Right hindlimb (tissue), 1 donor: Measurements from ENCODE around the gene THSD4.
A peak's percentile ranks its signal among the peaks of the same experiment; 100 is the strongest.
"Not testable (repeated sequence)": the region's sequence is repeated elsewhere in the genome, so short reads cannot be mapped to it uniquely, and the experiment has no call there.

Experiments used
- DNase-seq: peaks from one replicate; pipeline ENCODE4 v3.0.0-alpha.2; 2018

THSD4 gene

DNA sequence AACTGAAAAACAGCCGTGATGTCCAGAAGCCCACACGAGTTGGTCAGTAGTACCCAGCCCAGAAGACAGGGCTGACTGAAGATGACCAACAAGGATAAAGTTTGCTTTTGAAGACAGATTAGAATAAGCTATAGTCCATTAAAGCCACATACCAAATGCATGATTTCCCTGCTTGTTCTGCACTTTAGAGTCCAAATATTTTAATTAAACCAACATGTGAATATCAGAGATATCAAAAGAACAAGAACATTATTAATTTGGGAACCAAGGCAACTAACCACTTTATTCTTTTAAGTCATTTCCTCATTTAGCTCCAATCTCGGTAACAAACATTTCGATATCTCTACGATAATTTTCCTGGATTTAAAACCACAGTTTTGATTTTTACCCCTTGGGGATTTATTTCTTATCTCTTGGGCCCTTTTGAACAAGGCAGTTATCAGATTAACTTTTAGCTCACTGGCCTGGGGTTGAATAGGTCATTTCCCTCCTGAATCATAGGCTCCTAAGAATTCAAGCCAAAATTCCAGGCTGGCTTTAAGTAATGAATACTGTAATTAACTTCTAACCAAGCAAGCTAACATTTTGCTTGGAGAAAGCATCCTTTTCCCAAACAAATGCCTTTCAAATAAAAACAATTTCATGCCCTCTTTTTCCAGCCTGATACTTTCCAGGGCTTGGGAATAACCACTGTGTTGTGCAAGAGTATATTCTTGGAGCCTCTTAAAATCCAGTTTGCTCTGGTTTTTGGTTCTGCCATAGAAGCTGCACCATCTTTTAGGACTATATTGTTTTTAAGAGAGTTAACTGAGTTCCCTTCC, 592.2 kb downstream of the THSD4 start:
- no peak for DNase-seq

DNA sequence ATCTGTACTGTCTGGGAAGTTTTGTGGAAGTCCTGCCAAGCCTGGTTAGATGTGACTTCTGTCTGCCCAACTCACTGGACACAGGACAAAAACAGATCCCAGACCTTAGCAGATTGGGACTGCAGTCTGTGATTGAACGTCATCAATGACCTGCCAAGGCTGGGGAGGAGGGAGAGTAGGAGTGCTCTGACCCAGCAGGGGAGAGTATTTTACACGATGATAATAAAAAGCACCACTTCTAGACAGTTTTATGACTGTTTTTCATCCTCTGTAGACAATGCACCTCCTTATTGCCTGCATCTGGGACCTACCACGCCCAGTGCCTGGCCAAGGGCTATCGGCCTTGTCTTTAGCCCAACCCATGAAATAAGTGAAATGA, 592.8 kb downstream of the THSD4 start:
- DNase-seq, result no peak

DNA sequence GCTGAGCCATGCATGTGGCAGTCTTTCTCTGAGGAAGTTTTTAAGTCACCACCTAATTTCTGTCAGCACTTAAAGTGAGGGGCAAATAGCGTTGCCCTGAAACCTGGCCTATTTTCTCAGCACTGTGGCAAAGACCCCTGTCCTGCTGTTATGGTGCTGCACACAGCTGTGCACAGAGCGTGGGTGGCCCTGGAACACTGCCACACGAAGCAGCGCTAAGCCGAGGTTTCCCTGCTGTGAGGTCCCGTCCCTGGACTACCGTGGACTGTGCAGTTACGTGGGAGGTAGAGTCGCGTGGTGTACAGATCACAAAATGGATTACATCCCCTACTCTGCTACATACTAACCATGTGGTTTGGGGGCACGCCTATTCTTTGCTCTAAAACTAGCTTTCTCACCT, 593.5 kb downstream of the THSD4 start:
- peak; percentile 75 for DNase-seq

DNA sequence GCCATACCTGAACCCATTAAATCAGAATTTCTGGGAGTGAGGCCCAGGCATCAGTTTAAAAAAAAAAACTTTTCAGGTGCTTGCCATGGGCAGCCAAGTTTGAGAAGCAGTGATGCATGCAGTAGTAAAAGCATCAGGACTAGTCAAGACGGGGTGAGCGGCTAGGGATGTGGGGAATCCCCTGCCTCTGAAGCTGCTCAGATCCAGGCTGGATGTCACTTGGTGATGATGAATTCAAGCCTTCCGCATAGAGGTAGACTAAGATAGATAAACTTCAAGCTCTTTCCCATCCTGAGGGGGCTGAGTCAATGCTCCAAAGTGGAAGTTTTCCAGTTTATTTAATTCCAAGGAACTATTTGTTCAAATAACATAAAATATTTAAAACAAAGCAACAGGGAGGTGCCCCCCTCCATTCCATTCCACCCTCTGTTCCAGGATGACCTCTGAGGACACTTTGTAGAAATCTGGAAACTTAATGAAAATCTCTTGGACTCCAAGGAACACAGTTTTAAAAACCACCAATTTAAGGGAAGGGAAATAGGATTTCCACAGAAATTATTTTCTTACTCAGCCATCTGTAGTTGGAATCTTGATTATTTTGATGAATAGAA, 594.6 kb downstream of the THSD4 start:
- no peak for DNase-seq

DNA sequence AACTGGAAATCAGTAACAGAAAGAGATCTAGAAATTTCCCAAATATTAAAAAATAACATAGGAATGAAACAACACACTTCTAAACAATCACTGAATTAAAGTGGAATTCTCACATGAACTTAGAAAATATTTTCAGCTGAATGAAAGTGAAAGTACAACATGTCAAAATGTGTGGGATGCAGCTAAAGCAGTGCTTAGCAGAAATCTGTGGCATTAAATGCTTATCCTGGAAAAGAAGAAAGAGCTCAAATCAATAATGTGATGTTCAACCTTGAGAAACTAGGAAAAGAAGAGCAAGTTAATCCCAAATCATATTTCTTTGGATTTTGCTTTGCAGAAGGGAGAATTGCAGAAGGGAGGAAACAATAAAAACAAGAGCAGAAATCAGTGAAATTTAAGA, 596.9 kb downstream of the THSD4 start:
- no peak for DNase-seq

DNA sequence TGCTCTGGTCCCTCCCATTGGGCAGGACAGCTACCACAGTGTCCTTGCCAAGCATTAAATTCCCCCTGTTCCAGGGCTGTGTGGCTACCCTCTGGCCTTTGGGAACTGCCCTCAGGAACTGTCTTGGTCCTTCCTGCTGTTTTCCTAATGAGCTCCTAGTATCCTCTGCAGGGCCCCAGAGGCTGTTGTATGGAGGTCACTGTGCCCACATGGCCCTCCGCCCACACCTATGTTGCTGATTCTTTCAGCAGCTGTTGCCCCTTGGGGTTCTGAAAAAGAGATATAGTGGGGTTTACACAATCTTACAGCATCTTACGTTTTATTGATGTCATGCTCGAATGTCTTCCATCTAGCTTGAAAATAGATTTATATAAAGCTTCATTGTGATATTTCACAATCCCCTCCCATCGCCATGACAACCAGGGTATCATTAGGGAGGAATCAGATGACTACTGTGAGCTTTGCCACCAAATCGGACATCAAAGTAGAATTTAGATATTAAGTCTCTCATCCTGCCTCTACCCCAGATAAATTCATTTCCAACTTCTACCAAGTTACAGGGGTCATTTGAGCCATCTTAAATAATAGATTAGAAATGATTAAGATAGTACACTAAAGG, 598.0 kb downstream of the THSD4 start:
- no peak for DNase-seq

DNA sequence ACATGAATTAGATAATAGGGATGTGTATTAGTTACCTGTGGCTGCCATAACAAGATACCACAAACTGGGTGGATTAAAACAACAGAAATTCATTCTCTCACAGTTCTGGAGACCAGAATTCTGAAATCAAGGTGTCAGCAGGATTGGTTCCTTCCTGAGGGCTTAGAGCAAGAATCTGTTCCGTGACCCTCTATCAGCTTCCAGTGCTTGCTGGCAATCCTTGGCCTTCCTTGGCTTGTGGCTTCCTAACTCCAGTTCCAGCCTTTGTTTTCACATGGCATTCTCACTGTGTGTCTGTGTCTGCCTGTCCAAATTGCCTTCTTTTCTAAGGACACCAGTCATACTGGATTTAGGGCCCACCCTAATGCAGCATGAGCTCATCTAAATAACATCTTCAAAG, 600.6 kb downstream of the THSD4 start:
- no peak for DNase-seq

DNA sequence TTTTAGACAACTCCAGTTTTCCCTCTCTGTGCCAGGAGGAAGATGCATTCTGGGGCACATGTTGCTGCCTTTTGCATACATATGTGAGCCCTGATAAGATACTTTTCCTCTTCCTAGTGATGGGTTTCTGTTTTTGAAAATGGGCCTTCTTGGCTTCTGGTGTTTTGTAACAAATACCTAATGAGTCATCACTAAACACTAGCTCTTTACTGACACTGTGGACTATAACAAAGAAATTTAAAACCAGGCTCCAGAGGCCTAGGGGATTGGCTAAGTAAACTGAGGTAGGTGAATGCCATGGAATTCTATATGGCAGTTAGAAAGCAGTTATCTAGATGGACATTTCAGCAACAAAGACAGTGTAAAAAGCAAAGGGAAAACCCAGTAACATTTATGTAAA, 601.7 kb downstream of the THSD4 start:
- no peak for DNase-seq

DNA sequence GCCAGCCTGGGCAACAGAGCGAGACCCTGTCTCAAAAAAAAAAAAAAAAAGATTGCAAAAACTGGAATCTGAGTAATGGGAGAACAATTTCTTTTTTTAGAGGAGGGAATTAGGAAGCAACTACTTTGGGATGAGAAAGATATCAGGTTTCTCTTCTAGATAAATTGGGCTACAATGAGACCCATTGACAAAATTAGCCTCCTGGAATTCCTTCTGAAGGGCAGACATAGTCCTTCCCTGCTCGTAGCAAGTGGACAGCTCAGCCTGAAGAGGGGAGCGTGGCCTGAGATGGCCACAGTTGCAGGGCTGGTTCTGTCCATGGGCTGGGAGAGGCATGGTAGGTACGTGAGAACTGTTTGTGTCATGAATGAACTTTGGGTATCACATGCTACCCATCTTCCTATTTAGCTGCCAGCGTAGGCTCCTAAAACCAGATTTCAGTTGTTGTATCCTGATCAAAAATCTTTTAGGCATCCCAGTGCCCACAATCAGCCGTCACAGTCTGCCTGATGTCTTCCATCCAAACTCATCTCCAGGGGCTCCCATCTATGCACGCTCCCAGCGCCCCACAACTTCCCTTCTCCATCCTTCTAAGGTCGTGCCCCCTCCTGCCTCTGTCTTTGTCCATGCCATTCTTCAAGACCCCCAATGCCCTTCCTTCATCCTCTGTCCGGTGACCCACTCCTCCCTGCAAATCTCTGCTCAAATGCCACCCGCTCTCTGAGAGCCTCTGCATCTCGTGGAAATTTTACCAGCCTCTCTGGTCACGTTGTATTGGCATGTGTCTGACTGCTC, 603.0 kb downstream of the THSD4 start:
- DNase-seq, result no peak

DNA sequence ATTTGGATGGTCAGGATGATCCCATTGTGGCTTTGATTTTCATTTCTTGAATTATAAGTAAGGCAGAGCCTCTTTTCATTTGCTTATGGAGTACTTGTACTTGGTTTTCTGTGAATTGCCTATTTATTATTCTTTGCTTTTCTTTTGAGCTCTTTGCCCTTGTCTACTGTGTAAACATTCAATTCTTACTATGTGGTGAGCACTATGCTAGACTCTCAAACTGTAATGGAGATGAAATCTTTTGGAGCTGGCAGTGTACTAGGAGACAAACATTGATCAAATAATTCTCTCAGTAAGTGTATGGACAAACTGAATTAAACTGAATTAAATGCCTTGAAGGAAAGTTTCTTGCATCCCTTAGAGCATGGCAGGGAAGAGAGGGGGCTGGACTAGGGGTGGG, 608.1 kb downstream of the THSD4 start:
- DNase-seq, result no peak

DNA sequence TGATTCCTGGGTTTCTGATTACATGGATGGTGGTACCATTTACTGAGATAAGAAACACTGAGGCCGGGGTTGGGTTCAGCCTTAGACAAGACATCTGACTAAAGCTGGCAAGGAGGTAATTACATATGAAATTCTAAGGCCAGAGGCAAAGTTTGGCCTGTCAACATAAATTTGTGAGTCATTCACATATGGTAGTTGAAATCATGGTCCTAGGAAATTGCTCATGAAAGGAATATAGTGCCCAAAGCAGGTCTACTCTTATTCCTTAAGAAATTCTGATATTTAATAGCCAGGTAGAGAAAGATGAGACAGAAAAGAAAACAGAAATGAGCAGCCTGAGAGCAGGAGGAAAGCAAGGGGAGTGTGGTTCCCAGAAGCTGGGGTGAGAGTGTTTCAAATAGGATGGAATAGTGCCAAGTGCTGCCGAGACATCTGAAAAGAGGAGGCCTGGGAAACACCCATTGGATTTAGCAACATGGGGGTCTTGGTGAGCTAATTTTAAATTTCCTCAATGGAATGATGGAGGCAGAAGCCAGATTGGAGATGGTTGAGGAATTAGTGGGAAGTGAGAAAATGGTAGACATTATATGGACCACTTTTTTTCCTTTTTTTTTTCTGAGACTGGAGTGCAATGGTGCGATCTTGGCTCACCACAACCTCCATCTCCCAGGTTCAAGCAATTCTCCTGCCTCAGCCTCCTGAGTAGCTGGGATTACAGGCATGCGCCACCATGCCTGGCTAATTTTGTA, 610.1 kb downstream of the THSD4 start:
- not testable (repeated sequence) for DNase-seq

DNA sequence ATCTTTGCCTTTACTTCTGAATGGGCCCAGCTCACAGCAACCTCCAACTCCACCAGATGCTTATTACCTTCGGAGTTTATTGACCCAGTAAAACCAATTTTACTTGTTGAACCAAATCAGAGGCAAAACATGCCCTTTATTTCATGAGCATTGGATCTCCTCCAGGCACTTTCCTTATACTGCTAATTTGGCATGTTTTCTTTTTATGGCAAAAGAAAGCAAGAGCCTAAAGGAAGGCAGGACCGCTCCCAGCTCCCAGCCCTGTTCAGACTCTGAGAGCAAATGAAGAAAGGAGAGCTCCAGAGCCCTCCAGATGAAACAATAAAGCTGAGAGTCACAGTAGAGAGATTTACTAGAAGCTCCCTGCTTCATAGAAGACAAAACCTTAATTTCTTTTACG, 613.6 kb downstream of the THSD4 start:
- DNase-seq, result no peak

DNA sequence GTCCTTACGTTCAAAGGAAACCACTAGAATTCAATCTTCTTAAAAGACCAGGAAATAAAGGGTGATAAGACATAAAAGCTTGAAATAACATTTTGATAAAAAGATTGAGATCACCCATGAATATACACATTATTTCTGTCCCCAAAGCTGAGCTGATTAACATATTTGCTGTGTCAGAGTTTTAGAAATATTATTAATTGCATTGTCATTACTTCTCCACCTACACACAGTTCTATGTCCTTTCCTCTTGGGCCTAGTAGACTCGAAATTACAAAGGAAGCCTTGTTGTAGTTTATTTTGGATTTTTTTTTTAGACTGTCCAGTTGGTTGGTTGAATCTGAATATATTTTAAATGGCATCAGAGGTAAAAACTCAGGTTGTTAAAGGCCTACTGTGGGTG, 614.0 kb downstream of the THSD4 start:
- DNase-seq, result no peak

DNA sequence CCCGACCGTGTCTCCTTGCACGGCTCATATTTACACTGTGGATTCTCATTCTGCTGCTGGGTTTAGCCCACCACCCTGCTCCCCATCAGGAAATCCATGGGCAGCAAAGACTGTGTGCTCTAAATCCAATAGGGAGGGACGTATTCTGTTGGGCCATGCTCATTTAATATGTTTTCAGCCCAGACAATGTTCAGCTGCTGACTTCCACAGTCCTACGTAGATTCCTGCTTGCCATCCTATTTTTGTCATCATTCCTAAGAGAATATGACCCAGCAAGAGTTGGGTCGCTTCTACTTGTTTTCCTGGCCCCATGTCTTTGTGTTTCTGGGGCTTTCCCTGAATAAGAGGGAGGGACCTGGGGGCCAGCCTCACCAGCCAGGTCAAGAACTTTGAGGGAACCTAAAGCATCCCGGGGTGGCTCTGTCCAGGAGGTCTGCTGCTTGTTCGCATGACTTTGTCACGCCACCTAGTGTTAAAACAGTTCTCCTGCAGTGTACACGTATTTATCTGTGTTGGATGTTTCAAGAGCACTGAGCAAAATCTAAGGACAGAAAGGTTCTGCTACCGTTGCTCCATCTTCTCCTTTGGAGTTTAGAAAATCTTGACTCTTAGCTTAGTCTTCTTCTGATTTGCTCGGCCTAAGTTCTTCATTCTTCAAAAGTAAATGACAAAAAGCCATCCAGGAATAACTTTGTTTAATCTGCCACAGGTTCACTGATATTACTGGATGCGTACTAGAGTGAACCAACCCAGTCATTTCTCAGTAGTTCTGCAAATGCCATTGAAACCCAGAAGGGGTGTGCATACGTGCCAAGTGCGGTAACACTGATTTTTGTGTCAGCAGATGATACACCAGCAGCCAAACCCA, 615.2 kb downstream of the THSD4 start:
- DNase-seq, result peak; percentile 56

DNA sequence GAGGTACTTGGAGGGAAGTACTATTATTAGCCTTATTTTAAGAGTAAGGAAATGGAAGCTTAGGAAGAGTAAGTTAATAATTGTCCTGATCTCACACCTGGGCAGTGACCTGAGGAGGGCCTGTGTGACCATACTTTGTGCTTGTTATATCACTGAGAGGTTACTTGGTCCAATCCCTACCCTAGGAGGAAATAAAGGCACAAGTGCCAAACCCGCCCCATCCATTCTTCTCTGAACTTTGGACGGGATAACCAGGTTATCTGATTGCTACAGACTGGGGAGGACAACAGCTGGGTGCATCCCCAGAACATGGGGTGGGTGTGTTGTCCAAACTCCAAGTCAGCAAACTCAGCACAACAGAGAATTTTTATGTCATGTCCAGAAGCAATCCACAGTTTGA, 617.4 kb downstream of the THSD4 start:
- no peak for DNase-seq

DNA sequence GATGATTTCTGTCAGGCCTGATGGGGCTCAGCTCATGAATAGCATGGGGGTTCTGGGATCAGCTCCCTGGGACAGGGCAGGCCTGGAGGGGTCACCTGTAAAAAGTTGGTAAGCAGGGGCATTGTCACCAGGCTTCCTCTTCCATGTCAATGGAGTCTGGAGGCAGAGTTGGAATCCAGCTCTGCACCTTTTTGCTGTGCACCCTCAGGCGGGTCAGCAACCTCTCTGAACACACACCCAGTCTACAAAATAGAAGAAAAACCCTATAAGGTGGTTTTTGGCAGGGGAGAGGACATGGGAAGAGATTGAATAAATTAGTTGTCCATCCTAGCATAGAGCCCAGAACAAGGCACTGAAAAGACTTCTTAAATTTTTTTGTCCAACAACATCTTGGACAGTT, 617.9 kb downstream of the THSD4 start:
- DNase-seq, result no peak

DNA sequence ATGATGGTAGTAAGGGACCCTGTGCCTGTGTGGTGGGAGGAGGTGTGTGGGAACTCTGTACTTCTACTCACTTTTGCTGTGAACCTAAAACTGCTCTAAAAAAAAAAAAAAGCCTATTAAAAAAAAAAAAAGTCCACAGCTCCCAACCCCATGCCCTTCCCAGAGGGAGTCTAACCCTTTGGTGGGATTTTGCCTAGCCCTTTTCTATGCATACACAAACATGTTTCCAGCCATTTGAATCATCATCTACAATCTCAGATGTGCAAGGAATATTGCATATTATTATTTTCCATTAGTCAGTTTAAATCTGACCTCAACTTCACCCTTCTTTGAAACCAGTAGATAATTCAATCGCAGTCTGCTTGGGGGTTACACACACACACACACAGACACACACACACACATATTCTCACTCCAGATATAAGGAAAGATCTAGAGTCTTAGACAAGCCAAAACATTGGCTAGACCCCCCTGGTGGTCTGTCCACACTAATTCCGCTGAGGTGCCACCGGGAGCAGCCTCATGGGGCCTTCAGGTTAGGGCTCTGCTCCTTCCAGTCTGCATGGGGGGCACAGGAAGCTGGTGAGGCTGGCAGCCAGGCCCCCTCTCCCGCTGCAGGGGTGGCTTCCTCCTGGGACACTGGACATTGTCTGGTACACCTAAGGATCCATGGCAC, 619.6 kb downstream of the THSD4 start:
- no peak for DNase-seq

DNA sequence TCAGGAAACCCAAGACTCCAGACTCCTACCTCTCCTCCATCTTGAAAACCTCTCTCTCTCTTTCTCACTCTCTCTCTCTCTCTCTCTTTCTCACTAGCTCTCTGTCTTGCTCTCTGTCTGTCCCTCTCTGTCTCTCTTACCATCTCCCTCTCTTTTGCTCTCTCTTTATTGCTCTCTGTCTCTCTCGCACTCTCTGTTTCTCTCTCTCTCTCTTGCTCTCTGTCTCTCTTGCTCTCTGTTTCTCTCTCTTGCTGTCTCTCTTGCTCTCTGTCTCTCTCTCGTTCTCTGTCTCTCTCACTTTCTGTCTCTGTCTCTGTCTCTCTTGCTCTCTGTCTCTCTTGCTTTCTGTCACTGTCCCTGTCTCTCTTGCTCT, 620.1 kb downstream of the THSD4 start:
- DNase-seq, result no peak

DNA sequence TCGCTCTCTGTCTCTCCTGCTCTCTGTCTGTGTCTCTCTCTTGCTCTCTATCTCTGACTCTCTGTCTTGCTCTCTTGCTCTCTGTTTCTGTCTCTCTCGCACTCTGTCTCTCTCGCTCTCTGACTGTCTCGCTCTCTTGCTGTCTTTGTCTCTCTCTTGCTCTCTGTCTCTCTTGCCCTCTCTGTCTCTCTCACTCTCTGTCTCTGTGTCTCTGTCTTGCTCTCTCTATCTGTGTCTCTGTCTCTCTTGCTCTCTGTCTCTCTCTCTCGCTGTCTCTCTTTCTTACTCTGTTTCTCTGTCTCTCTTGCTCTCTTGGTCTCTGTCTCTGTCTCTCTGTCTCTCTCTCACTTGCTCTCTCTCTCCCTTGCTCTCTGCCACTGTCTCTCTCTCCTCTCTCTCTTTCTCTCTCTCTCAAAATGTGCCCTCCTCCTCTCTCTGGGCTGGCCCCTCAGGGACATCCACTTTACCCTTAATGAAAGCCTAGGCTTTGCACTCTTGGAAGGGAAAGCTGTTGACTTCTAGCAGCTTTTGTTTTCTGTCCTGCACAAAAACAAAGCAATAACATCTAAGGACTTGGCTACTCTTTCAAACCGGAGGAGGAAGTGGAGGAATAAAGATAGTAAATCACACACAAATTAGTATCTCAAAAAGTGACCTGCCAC, 621.1 kb downstream of the THSD4 start:
- DNase-seq, result no peak

DNA sequence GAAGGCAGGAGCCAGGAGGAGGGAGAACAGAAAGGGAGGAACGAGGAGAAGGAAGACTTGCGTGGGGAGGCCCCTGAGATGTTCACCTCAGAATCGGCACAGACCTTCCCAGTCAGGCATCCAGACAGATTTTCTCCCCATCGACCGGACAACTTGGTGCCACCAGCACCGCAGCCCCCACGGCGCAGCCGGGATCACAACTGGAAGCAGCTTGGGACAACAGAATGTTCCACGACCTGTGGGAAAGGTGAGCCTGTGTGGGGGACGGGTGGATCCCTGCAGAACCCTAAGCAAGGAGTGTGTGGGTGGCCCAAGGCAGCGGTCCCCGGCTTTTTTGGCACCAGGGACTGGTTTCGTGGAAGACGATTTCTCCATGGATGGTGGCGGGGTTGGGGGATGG, 622.5 kb downstream of the THSD4 start:
- DNase-seq, result no peak

DNA sequence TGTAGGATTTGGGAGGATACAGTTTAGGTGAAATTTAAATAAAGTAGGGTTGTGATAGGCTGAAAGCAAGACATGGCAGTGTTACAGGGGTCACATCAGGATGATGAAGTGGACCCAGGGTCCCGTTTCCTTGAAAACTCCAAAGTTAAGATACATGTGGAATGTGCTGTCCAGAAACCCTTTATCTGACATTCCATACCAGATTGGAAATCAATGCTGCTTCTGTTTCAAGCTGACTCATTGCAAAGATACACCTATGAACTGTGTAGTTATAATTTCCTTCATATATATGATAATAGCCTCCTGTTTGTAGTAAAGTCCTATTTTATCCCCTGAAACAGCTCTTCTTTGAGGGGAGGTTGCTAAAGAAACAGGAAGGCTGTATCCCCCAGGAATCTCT, 624.1 kb downstream of the THSD4 start:
- no peak for DNase-seq
